ENCODE data around the gene HKDC1. TPM values are rescaled to one million over a fixed set of nuclear protein-coding genes. Genes with fewer than 3 reads are reported as not detected.

HKDC1 gene
- total RNA-seq, 5 donors from 2014 or later (not counting 1 experiment from before 2014, with no cell fraction given) = 2.3 to 6.5 (median 5.2) TPM

DNA sequence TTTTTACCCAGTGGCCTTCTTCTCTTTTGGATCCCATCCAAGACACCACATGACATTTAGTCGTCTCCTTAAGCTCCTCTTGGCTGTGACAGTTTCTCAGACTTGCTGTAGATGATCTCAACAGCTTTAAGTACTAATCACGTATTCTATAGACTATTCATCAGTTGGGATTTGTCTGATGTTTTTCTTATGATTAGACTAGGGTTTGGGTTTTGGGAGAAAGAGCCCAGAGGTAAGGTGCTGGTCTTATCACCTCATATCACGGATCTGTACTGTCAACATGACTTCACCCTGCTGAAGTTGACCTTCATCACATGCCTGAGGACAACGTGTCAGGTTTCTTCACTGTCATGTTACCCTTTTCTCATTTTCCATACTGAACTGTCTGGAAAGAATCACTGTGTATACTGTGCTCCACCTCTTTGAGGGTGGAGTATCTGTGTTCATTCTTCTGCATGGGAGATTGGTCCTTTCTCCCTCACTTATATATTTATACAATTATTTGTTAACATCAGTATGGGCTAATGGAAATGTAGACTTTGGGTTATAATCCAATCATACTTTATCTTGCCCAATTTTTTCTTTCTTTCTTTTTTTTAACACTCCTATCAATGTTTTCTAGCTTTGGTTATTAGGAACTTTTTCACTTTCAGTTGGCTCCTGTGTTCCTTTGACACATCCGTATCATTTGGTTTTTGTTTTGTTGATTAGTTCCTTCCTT, 6.4 kb upstream of the HKDC1 start:
- POLR2A ChIA-PET = interaction anchor here (0.6 kb wide), 2 partner anchors 343 to 828 kb away, joined by 3 to 4 read pairs; no protein-coding TSS in a partner anchor
- peak in 1 of 4 experiments; percentile 32 for ATAC-seq (replicated peaks in 1 of 4)
- Histone ChIP-seq H3K4me3 (ENCODE audit: control insufficient read depth in 1 of 2, extremely low read depth in 1 of 2, low read length in 1 of 2) (no peak overlapping the region), H3K36me3 (ENCODE audit: control insufficient read depth in 2 of 2, extremely low read depth in 1 of 2, insufficient read depth in 1 of 2, low read length in 1 of 2) (peaks cover 0 to 7% of the 10 kb centered on the region in 2 donors), H3K27me3 (replicated peaks in 1 of 2; ENCODE audit: control insufficient read depth in 2 of 2, extremely low read depth in 1 of 2, insufficient read depth in 2 of 2, low read length in 1 of 2) (no peaks in the 10 kb centered on the region), H3K27ac (ENCODE audit: low read length) (no peak overlapping the region), H3K9me3 (no peaks in the 10 kb centered on the region), H3K4me1 (ENCODE audit: control insufficient read depth in 1 of 2, extremely low read depth in 1 of 2, insufficient read depth in 2 of 2, low read length in 2 of 2) (peaks cover 5 to 7% of the 10 kb centered on the region in 2 experiments)
- Mint-ChIP-seq H3K27ac (no peak overlapping the region), H3K4me1 (peaks cover 18 to 26% (median 18%) of the 10 kb centered on the region in 3 donors), H3K27me3 (no peaks in the 10 kb centered on the region), H3K9me3 (peaks cover 0 to 5% (median 0%) of the 10 kb centered on the region in 3 donors), H3K4me3 (no peak overlapping the region), H3K36me3 (peaks cover 6% of the 10 kb centered on the region)
- CTCF ChIA-PET = interaction anchor here in 1 of 2 donors (0.6 kb wide), 1 partner anchor 164 kb away, joined by 4 read pairs; no protein-coding TSS in a partner anchor
- 100% methylated on average over 1 of the region's 5 CpGs for WGBS (ENCODE audit: insufficient coverage)
- DNase-seq = no peak

- Mint-ChIP-seq H3K36me3 (no peaks in the 10 kb centered on the region), H3K4me3 (no peak overlapping the region), H3K9me3 (peaks cover 0 to 5% (median 0%) of the 10 kb centered on the region in 3 donors), H3K27me3 (no peaks in the 10 kb centered on the region), H3K27ac (peak overlapping the region in 1 of 2 donors; percentile 34), H3K4me1 (peaks cover 18 to 26% (median 18%) of the 10 kb centered on the region in 3 donors)
- no peaks in the 10 kb centered on the region for H3K27me3 ChIP-seq (replicated peaks in 1 of 2; ENCODE audit: control insufficient read depth in 2 of 2, extremely low read depth in 1 of 2, insufficient read depth in 2 of 2, low read length in 1 of 2)
- H3K36me3 ChIP-seq (ENCODE audit: control insufficient read depth in 2 of 2, extremely low read depth in 1 of 2, insufficient read depth in 1 of 2, low read length in 1 of 2) = no peaks in the 10 kb centered on the region
- H3K4me1 ChIP-seq (ENCODE audit: control insufficient read depth in 1 of 2, extremely low read depth in 1 of 2, insufficient read depth in 2 of 2, low read length in 2 of 2) = peaks cover 5 to 7% of the 10 kb centered on the region in 2 experiments
- POLR2A ChIA-PET = interaction anchor here in 1 of 2 donors (0.6 kb wide), 1 partner anchor 8 kb away, joined by 5 read pairs; no protein-coding TSS in a partner anchor
- CTCF ChIA-PET = interaction anchor here (0.5 to 1.3 kb wide), 6 partner anchors 10 to 48 kb away, joined by 3 to 7 read pairs (median 4); no protein-coding TSS in a partner anchor
- WGBS (ENCODE audit: insufficient coverage) = no CpG with 5 or more reads among the region's 6 CpGs
- H3K4me3 ChIP-seq (ENCODE audit: control insufficient read depth in 1 of 2, extremely low read depth in 1 of 2, low read length in 1 of 2) = no peak overlapping the region
- no peak for DNase-seq
- no peaks in the 10 kb centered on the region for H3K9me3 ChIP-seq
- no peak for ATAC-seq (replicated peaks in 1 of 4)
- peak overlapping the region; percentile 48 for H3K27ac ChIP-seq (ENCODE audit: low read length)
These were observed 5.4 kb upstream of the HKDC1 start for GRCh38 chr10:69214666-69215131.

DNA sequence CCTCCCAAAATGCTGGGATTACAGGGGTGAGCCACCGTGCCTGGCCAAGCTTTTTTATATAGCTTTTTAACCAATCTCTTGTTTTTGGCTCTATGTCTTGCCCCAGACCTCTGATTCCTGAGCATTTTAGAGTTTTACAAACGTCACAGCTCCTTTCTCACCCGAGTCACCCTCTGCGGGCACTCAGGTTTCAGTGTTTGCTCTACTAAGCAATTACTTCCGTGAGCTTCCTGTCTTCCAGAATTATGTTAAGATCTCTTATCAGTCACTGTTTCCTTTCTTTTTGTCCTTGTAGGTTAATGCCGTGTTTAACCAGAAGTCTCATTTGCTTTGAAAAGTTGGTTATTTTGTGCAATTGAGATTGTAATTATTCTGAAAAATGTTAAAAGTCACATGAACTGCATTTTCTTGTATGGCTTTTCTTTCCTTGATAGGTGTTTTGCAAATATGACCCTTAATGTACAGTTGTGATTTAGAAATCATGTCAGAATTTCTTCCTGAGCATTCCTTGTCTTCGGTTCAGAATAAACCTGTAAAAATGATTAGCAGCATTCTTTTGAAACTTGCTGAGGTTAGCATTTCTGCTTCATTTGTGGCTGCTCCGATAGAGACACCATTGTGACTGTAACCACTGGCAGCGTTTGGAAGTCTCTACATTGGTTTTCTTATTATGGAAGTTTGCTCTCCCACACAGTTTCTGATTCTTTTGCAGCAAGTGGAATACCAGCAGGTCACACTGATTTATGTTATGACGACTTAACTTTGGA, 4.5 kb upstream of the HKDC1 start:
- Mint-ChIP-seq H3K9me3 (peaks cover 0 to 5% (median 0%) of the 10 kb centered on the region in 3 donors), H3K27ac (peak overlapping the region; percentile 77), H3K4me1 (peaks cover 18 to 23% (median 19%) of the 10 kb centered on the region in 3 donors), H3K36me3 (no peaks in the 10 kb centered on the region), H3K27me3 (no peaks in the 10 kb centered on the region), H3K4me3 (peak overlapping the region in 1 of 3 donors; percentile 29)
- ATAC-seq (replicated peaks in 1 of 4) (peak in 2 of 4 experiments; percentile 82 to 89), DNase-seq (peak in 14 of 35 experiments; percentile 7 to 59 (median 20))
- CTCF ChIA-PET = interaction anchor here (0.6 to 1.3 kb wide), 6 partner anchors 9 to 41 kb away, joined by 3 to 7 read pairs (median 4); no protein-coding TSS in a partner anchor
- Histone ChIP-seq H3K4me1 (ENCODE audit: control insufficient read depth in 1 of 2, extremely low read depth in 1 of 2, insufficient read depth in 2 of 2, low read length in 2 of 2) (peaks cover 5 to 7% of the 10 kb centered on the region in 2 experiments), H3K9me3 (no peaks in the 10 kb centered on the region), H3K27ac (ENCODE audit: low read length) (peak overlapping the region; percentile 48), H3K27me3 (replicated peaks in 1 of 2; ENCODE audit: control insufficient read depth in 2 of 2, extremely low read depth in 1 of 2, insufficient read depth in 2 of 2, low read length in 1 of 2) (no peaks in the 10 kb centered on the region), H3K4me3 (ENCODE audit: control insufficient read depth in 1 of 2, extremely low read depth in 1 of 2, low read length in 1 of 2) (no peak overlapping the region), H3K36me3 (ENCODE audit: control insufficient read depth in 2 of 2, extremely low read depth in 1 of 2, insufficient read depth in 1 of 2, low read length in 1 of 2) (no peaks in the 10 kb centered on the region)
- POLR2A ChIA-PET = interaction anchor here in 1 of 2 donors (0.6 kb wide), 2 partner anchors 9 to 104 kb away, joined by 4 to 5 read pairs; no protein-coding TSS in a partner anchor
- 23% methylated on average over 6 of the region's 10 CpGs for WGBS (ENCODE audit: insufficient coverage)

GRCh38 chr10:69216577-69217118, 3.5 kb upstream of the HKDC1 start:
- no peaks in the 10 kb centered on the region for H3K27me3 Mint-ChIP-seq
- peaks cover 5 to 12% of the 10 kb centered on the region in 2 experiments for H3K4me1 ChIP-seq (ENCODE audit: control insufficient read depth in 1 of 2, extremely low read depth in 1 of 2, insufficient read depth in 2 of 2, low read length in 2 of 2)
- WGBS (ENCODE audit: insufficient coverage) = 90% methylated on average over 4 of the region's 11 CpGs
- H3K27me3 ChIP-seq (replicated peaks in 1 of 2; ENCODE audit: control insufficient read depth in 2 of 2, extremely low read depth in 1 of 2, insufficient read depth in 2 of 2, low read length in 1 of 2) = no peaks in the 10 kb centered on the region
- no peaks in the 10 kb centered on the region for H3K36me3 ChIP-seq (ENCODE audit: control insufficient read depth in 2 of 2, extremely low read depth in 1 of 2, insufficient read depth in 1 of 2, low read length in 1 of 2)
- H3K36me3 Mint-ChIP-seq = no peaks in the 10 kb centered on the region
- no peaks in the 10 kb centered on the region for H3K9me3 ChIP-seq
- H3K4me3 Mint-ChIP-seq = no peak overlapping the region
- CTCF ChIA-PET = interaction anchor here (0.6 kb wide), 2 partner anchors 15 to 110 kb away, joined by 3 to 4 read pairs; no protein-coding TSS in a partner anchor
- DNase-seq = no peak
- H3K27ac ChIP-seq (ENCODE audit: low read length) = no peak overlapping the region
- POLR2A ChIA-PET = no interaction called here
- no peak overlapping the region for H3K27ac Mint-ChIP-seq
- ATAC-seq (replicated peaks in 1 of 4) = no peak
- no peak overlapping the region for H3K4me3 ChIP-seq (ENCODE audit: control insufficient read depth in 1 of 2, extremely low read depth in 1 of 2, low read length in 1 of 2)
- H3K4me1 Mint-ChIP-seq = peaks cover 21 to 28% (median 23%) of the 10 kb centered on the region in 3 donors
- peaks cover 0 to 5% (median 0%) of the 10 kb centered on the region in 3 donors for H3K9me3 Mint-ChIP-seq

DNA sequence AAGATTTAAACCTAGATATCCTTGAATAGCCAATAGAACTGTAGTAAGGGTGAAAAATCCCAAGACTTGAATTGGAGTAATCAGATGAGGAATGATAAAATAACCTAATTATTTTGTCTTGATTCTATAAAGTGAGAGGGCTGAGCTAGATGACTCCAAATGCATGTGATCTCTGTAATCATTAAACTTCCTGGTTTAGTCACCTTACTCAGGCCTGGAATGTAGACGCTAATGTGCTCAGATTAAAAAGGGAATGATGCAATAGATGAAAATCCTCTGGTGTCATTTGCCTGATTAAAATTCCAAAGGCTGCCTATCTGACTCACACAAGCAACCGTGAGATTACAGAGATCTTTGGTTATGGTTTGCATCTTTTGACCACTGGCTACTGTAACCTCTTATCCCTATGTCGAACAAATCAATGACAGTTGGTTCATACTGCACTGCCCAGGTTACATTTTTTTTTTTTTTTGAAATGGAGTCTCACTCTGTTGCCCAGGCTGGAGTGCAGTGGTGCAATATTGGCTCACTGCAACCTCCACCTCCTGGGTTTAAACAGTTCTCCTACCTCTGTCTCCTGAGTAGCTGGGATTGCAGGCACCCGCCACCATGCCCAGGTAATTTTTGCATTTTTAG, 2.9 kb upstream of the HKDC1 start:
- Mint-ChIP-seq H3K4me3 (no peak overlapping the region), H3K27me3 (no peaks in the 10 kb centered on the region), H3K36me3 (no peaks in the 10 kb centered on the region), H3K27ac (no peak overlapping the region), H3K9me3 (peaks cover 0 to 5% (median 0%) of the 10 kb centered on the region in 3 donors), H3K4me1 (peaks cover 27 to 34% (median 29%) of the 10 kb centered on the region in 3 donors)
- no peaks in the 10 kb centered on the region for H3K27me3 ChIP-seq (replicated peaks in 1 of 2; ENCODE audit: control insufficient read depth in 2 of 2, extremely low read depth in 1 of 2, insufficient read depth in 2 of 2, low read length in 1 of 2)
- no peaks in the 10 kb centered on the region for H3K36me3 ChIP-seq (ENCODE audit: control insufficient read depth in 2 of 2, extremely low read depth in 1 of 2, insufficient read depth in 1 of 2, low read length in 1 of 2)
- no peak for ATAC-seq (replicated peaks in 1 of 4)
- ChIA-PET CTCF (interaction anchor here in 1 of 2 donors (0.6 kb wide), 1 partner anchor 111 kb away, joined by 3 read pairs; no protein-coding TSS in a partner anchor), POLR2A (no interaction called here)
- WGBS (ENCODE audit: insufficient coverage) = 93% methylated on average over 3 of the region's 4 CpGs
- no peak for DNase-seq
- H3K4me3 ChIP-seq (ENCODE audit: control insufficient read depth in 1 of 2, extremely low read depth in 1 of 2, low read length in 1 of 2) = no peak overlapping the region
- no peak overlapping the region for H3K27ac ChIP-seq (ENCODE audit: low read length)
- H3K9me3 ChIP-seq = no peaks in the 10 kb centered on the region
- peaks cover 5 to 18% of the 10 kb centered on the region in 2 experiments for H3K4me1 ChIP-seq (ENCODE audit: control insufficient read depth in 1 of 2, extremely low read depth in 1 of 2, insufficient read depth in 2 of 2, low read length in 2 of 2)

Measured in T-cell (primary cell).